Smooth muscle cell (in vitro differentiated cells): ENCODE data around the gene TMEM201. TPM values are rescaled to one million over a fixed set of nuclear protein-coding genes. Genes with fewer than 3 reads are reported as not detected.
"Not testable (repeated sequence)": the region's sequence is repeated elsewhere in the genome, so short reads cannot be mapped to it uniquely, and the experiment has no call there.

Experiments
- DNase-seq: peaks from one replicate; lab custom pipeline; 2025; ENCODE audit not compliant: unreplicated experiment; lab: John Stamatoyannopoulos, UW
- H2AFZ ChIP-seq: fragments of 200-600 bp; sonication (generic); 2 replicates; pipeline ENCODE4 v1.6.0; 2016; ENCODE audit warnings: antibody characterized with exemption, low read depth, mild to moderate bottlenecking
- H3F3A ChIP-seq: fragments of 200-600 bp; sonication (generic); 2 replicates; pipeline ENCODE4 v1.6.0; 2017; ENCODE audit warnings: antibody characterized with exemption, low read depth
- H3K27ac ChIP-seq: fragments of 200-600 bp; sonication (generic); 2 replicates; pipeline ENCODE4 v1.5.1; 2016; ENCODE audit warnings: low read depth, mild to moderate bottlenecking
- H3K27me3 ChIP-seq: fragments of 200-600 bp; sonication (generic); 2 replicates; pipeline ENCODE4 v1.6.1; 2016; ENCODE audit warnings: low read depth, mild to moderate bottlenecking
- H3K36me3 ChIP-seq: fragments of 200-600 bp; sonication (generic); 2 replicates; pipeline ENCODE4 v1.5.1; 2016; ENCODE audit warnings: low read depth
- H3K4me1 ChIP-seq: fragments of 200-600 bp; sonication (generic); 2 replicates; pipeline ENCODE4 v1.5.1; 2016; ENCODE audit warnings: low read depth
- H3K4me2 ChIP-seq: fragments of 200-600 bp; sonication (generic); 2 replicates; pipeline ENCODE4 v1.6.0; 2016; ENCODE audit warnings: mild to moderate bottlenecking
- H3K4me3 ChIP-seq: fragments of 200-600 bp; sonication (generic); 2 replicates; pipeline ENCODE4 v1.5.1; 2016; ENCODE audit warnings: mild to moderate bottlenecking
- H3K79me2 ChIP-seq: fragments of 200-600 bp; sonication (generic); 2 replicates; pipeline ENCODE4 v1.6.0; 2016; ENCODE audit warnings: low read depth, mild to moderate bottlenecking
- H3K9ac ChIP-seq: fragments of 200-600 bp; sonication (generic); 2 replicates; pipeline ENCODE4 v1.6.0; 2016; ENCODE audit warnings: low read depth
- H3K9me3 ChIP-seq: fragments of 200-600 bp; sonication (generic); replicated peaks from 2 replicates; pipeline ENCODE4 v1.5.1; 2016; ENCODE audit warnings: low read depth
- H4K20me1 ChIP-seq: fragments of 200-600 bp; sonication (generic); 2 replicates; pipeline ENCODE4 v1.6.0; 2016; ENCODE audit warnings: low read depth
- CTCF ChIP-seq: fragments of 200-600 bp; sonication (generic); IDR thresholded peaks from 2 replicates; pipeline ENCODE4 v1.5.1; 2017; ENCODE audit warnings: borderline replicate concordance, mild to moderate bottlenecking, antibody characterized with exemption; ENCODE audit not compliant: insufficient read depth, poor library complexity, severe bottlenecking
- WGBS: methylation state at CpG from one replicate; pipeline ENCODE4 v1.1.7; 2016; ENCODE audit warnings: low lambda C conversion rate; 5-methylcytosine and 5-hydroxymethylcytosine counted together
- polyA plus RNA-seq: library from polyadenylated mRNA; unstranded; fragments of >200 nt; fragmentation: Nextera tagmentation; extraction: Ambion mirVana; gene quantifications from 2 replicates; pipeline ENCODE4 v1.2.1, GENCODE V29; 2016
- total RNA-seq: library from RNA; depleted of rRNA; stranded (reverse); fragments of >200 nt; gene quantifications from 2 replicates; pipeline ENCODE4 v1.2.3, GENCODE V29; 2014

The TMEM201 gene
- total and polyA plus RNA-seq, 2 experiments from 2014 or later: 2.4 to 8.8 TPM

GRCh38 chr1:9558946-9559545 is 29.7 kb upstream of the TMEM201 start:
- Histone ChIP-seq H4K20me1 (peaks cover 3% of the 10 kb centered on the region), H2AFZ (no peak overlapping the region), H3K27me3 (no peaks in the 10 kb centered on the region), H3K4me2 (no peak overlapping the region), H3K9ac (no peak overlapping the region), H3K4me3 (no peak overlapping the region), H3K27ac (no peak overlapping the region), H3F3A (no peaks in the 10 kb centered on the region), H3K4me1 (no peaks in the 10 kb centered on the region), H3K36me3 (peaks cover 10% of the 10 kb centered on the region), H3K9me3 (no peaks in the 10 kb centered on the region), H3K79me2 (no peaks in the 10 kb centered on the region)
- DNase-seq: no peak
- no peak for TF ChIP-seq CTCF
- 82% methylated on average over 11 of the region's 11 CpGs for WGBS

DNA sequence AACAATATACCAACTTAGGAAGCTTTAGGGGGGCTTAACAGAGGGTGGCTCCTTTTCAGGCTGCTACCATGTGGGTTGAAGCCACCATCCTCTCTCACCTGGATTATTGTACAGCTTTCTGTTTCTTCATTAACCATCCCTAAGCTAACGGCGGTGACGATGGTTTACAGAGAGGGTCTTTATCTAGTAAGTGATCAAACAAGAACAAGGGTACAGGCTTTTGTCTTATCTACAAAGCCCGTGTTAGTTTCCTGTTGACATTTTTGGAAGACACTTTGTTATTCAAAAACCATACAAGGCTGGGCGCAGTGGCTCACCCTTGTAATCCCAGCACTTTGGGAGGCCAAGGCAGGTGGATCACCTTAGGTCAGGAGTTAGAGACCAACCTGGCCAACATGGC is 29.0 kb upstream of the TMEM201 start:
- Histone ChIP-seq H3K4me2 (no peak overlapping the region), H3K9ac (no peak overlapping the region), H3K79me2 (no peaks in the 10 kb centered on the region), H3F3A (no peaks in the 10 kb centered on the region), H2AFZ (no peak overlapping the region), H3K4me1 (no peaks in the 10 kb centered on the region), H4K20me1 (peaks cover 3% of the 10 kb centered on the region), H3K4me3 (no peak overlapping the region), H3K9me3 (no peaks in the 10 kb centered on the region), H3K36me3 (peaks cover 9% of the 10 kb centered on the region), H3K27me3 (no peaks in the 10 kb centered on the region), H3K27ac (no peak overlapping the region)
- 85% methylated on average over 5 of the region's 5 CpGs for WGBS
- DNase-seq: no peak
- TF ChIP-seq CTCF: no peak

DNA sequence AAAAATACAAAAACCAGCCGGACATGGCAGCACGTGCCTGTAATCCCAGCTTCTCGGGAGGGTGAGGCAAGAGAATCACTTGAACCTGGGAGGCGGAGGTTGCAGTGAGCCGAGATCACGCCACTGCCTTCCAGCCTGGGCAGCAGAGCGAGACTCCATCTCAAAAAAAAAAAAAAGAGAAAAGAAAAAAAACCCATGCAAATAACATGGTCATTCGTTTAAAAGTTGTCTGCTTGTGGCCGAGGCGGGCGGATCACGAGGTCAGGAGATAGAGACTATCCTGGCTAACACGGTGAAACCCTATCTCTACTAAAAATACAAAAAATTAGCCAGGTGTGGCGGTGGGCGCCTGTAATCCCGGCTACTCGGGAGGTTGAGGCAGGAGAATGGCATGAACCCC is 28.6 kb upstream of the TMEM201 start:
- not testable (repeated sequence) for H3K27me3 ChIP-seq, H3K9me3 ChIP-seq, H3F3A ChIP-seq, DNase-seq, H2AFZ ChIP-seq, H3K4me2 ChIP-seq, H3K9ac ChIP-seq, H3K27ac ChIP-seq, H3K4me1 ChIP-seq, H3K79me2 ChIP-seq, H4K20me1 ChIP-seq, H3K36me3 ChIP-seq, H3K4me3 ChIP-seq
- 93% methylated on average over 17 of the region's 17 CpGs for WGBS

DNA sequence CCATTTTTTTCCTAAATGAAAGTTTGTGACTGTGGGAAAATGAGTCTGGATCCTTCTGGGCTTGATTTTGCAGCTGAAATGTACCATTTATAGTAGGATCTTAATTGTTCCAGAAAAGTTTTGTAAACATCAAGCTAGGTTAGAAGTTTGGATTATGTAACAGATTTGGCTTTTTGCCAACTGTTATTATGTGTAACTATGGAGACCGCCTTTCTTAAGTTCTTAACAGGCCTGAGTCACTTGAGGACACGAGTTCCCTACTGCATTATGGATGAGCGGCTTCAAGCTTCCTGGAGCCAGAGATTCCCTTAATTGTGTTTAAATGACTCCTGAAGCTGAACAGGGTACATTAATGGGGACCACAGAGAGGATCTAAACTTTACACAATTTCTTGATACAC is 27.3 kb upstream of the TMEM201 start:
- H3K4me1 ChIP-seq: no peaks in the 10 kb centered on the region
- H3F3A ChIP-seq: no peaks in the 10 kb centered on the region
- no peak for TF ChIP-seq CTCF
- no peak overlapping the region for H2AFZ ChIP-seq
- no peaks in the 10 kb centered on the region for H3K79me2 ChIP-seq
- H3K36me3 ChIP-seq: no peaks in the 10 kb centered on the region
- no peaks in the 10 kb centered on the region for H3K9me3 ChIP-seq
- H3K27ac ChIP-seq: peak overlapping the region; percentile 16
- 41% methylated on average over 3 of the region's 3 CpGs for WGBS
- no peaks in the 10 kb centered on the region for H3K27me3 ChIP-seq
- H3K9ac ChIP-seq: no peak overlapping the region
- no peak overlapping the region for H3K4me3 ChIP-seq
- DNase-seq: no peak
- peaks cover 3% of the 10 kb centered on the region for H4K20me1 ChIP-seq
- H3K4me2 ChIP-seq: no peak overlapping the region
